Activated CD4-positive, alpha-beta T cell treated with anti-CD3 and anti-CD28 coated beads, Interleukin-2, amount 10 ng/mL, durations not matched to agents 24 days and 14 days (primary cell): Measurements from ENCODE around the gene MNT. TPM values are rescaled to one million over a fixed set of nuclear protein-coding genes. Genes with fewer than 3 reads are reported as not detected.

Experiments used
- DNase-seq: peaks from one replicate; pipeline ENCODE4 v3.0.0; 2022
- H3K27ac Mint-ChIP-seq: one replicate; pipeline ENCODE4 v1.8.0; 2022; ENCODE audit warnings: mild to moderate bottlenecking, mixed read lengths
- H3K27me3 Mint-ChIP-seq: one replicate; pipeline ENCODE4 v1.8.0; 2022; ENCODE audit warnings: mixed read lengths
- H3K36me3 Mint-ChIP-seq: one replicate; pipeline ENCODE4 v1.8.0; 2022; ENCODE audit warnings: low read depth, mild to moderate bottlenecking, mixed read lengths
- H3K4me1 Mint-ChIP-seq: one replicate; pipeline ENCODE4 v1.8.0; 2021; ENCODE audit warnings: mixed read lengths
- H3K4me3 Mint-ChIP-seq: one replicate; pipeline ENCODE4 v1.8.0; 2022; ENCODE audit warnings: mild to moderate bottlenecking, moderate library complexity, mixed read lengths
- H3K9me3 Mint-ChIP-seq: one replicate; pipeline ENCODE4 v1.8.0; 2021; ENCODE audit warnings: mixed read lengths
- intact Hi-C: fragments of 100-400 bp; cut with micrococcal nuclease; formaldehyde crosslinking; loops from one replicate; pipeline ENCODE4 v1.15.1; 2023
- total RNA-seq: library from RNA; stranded (reverse); gene quantifications from 2 replicates; pipeline ENCODE4 v1.2.3, GENCODE V29; 2022

Gene MNT
- total RNA-seq, 1 donor from 2014 or later = 29.1 TPM

DNA sequence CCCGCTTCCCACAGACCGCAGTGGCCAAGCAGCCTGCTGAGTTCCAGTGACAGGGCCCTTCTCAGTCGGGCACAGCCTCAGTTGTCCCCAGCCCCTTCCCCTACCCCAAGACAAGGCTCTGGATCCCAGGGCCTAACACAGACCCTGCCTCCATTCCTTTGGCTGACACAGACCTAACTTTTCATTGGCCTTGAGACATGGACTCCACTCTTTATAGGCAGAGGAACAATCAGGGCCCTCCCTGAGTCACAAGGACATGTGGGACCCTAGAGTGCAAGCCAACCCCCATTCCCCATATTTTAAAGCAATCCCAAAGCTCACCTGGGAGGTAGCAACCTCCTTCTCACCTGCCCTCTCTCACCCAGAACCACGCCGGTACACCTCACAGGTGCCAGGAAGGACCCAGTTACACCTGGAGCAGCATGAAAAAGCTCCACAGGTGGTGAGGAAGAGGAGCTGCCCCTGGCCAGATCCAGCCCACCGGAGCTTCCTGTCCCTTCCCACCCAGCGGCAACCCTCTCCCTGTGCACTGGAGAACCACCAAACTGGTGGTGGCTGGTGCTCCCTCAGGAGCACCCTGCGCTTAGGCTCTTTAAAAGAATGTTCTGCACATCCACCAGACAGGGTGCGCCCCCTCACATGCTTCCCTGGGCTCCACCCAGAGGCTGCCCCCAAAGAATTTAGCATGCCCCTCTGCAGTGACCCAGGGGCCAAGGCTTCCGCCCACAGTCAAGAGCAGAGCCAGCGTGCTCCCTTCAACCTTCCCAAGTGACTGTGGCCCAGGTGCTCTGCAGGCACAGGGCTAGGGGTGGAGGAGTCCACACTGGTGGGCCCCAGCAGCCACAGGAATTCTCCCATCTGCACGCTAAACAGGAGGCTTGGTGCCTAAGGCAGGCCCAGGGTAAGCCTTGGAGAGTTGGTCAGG lies 3.4 kb downstream of the MNT start:
- H3K9me3 Mint-ChIP-seq = no peaks in the 10 kb centered on the region
- intact Hi-C loops = loop anchor here (10.0 kb wide), 1 partner anchor 683 kb away; the partner anchor contains the start of gene TLCD2
- peaks cover 39% of the 10 kb centered on the region for H3K4me1 Mint-ChIP-seq
- no peaks in the 10 kb centered on the region for H3K27me3 Mint-ChIP-seq
- H3K36me3 Mint-ChIP-seq = peaks cover 8% of the 10 kb centered on the region
- peak overlapping the region; percentile 99 for H3K4me3 Mint-ChIP-seq
- H3K27ac Mint-ChIP-seq = peak overlapping the region; percentile 80
- no peak for DNase-seq

DNA sequence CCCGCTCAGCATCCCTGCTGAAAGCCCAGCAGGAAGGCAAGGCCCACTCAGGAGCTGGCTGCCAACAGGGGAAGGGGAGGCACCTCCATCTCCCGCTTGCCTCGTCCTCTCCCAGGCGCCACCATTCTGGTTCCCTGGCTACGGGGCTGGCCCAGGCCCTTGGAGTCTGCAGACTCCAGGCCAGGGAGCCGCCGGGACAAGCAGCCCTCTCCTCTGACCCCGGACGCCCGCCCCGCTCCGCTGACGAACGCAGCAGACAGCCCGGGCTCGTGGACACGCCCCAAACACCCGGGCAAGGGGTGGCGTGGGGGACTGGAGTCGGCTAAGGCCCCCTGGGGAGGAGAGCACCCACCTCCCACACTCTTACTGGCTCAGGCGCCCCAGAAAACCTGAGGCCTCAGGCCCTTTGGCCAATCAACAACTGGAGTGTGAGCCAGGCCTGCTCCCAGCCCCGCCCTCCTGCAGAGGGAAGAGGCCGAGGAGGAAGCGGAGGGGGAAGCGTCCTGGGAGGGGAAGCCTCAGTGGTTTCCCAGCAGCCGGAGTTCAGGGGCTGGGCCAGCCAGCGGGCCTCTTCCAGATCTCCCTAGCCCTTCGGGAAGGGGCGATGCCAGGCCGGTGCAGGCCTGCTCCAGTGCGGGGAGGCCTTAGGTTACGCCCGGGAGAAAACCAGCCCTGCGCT lies 4.2 kb downstream of the MNT start:
- intact Hi-C loops = loop anchor here (10.0 kb wide), 1 partner anchor 682 kb away; the partner anchor contains the start of gene TLCD2
- Mint-ChIP-seq H3K4me1 (peaks cover 41% of the 10 kb centered on the region), H3K4me3 (peak overlapping the region; percentile 99), H3K27me3 (no peaks in the 10 kb centered on the region), H3K9me3 (no peaks in the 10 kb centered on the region), H3K27ac (peak overlapping the region; percentile 80), H3K36me3 (peaks cover 12% of the 10 kb centered on the region)
- DNase-seq = peak; percentile 92

DNA sequence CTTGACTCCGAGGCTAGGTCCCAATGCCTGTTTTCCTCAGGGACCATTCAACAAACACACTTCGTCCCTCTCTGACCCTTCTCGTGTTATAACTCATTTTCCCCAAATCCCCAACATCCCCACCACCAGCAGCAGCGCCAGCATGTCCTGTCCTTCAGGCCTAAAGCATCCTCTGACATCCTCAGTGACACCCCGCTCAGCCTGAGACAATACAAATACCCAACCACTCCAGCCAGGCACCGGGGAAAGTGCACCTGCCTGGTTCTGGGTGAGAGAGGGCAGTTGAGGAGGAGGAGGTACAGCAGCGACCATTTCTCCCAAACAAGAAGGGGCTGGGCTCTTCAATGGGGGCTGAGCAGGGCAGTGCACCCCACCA lies 4.7 kb downstream of the MNT start:
- H3K4me1 Mint-ChIP-seq = peaks cover 42% of the 10 kb centered on the region
- peaks cover 16% of the 10 kb centered on the region for H3K36me3 Mint-ChIP-seq
- no peaks in the 10 kb centered on the region for H3K27me3 Mint-ChIP-seq
- H3K4me3 Mint-ChIP-seq = peak overlapping the region; percentile 99
- no peak for DNase-seq
- H3K27ac Mint-ChIP-seq = peak overlapping the region; percentile 90
- intact Hi-C loops = loop anchor here (10.0 kb wide), 1 partner anchor 681 kb away; the partner anchor contains the start of gene TLCD2
- H3K9me3 Mint-ChIP-seq = no peaks in the 10 kb centered on the region

DNA sequence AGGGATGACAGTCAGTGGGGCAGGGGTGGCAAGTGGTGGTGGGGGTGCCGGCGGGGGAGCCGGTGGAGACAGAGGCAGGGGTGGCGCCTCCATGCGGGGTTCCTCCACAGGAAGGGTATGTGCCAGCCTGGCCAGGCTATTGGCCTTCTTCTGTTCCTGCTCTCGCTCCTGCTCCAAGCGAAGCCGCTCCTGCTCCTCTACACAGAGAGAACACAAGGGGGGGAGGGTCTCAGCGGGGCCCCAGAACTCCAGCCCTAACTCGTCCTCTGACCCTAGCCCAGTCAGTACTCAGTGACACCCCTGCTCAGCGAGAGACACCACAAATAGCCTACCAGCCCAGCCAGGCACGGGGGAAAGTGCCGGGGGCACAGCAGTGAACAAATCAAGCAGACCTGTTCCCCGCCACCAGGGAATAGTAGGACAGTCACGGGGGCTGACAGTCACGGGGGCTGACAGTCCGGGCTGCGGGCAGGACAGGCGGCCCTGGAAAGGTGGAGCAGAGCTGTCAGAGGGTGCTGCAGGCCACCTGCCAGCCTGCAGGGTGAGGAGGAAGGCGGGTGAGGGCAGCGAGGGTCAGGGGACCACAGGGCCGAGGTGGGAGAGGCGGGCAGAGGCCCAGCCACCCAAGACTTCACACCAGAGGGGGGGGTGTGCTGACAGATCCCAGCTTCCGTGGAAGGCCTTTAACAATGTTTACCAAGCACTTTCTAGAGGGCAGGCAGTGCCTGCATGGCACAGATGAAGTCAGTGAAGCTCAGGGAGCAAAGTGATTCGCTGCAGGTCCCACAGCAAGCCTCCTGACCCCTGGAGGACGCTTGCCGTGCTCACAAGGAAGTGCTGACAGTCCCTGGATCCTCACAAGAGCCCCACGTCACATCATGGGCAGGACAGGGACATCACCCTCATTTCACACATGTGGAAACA lies 5.3 kb downstream of the MNT start:
- H3K9me3 Mint-ChIP-seq = no peaks in the 10 kb centered on the region
- no peaks in the 10 kb centered on the region for H3K27me3 Mint-ChIP-seq
- intact Hi-C loops = loop anchor here (10.0 kb wide), 1 partner anchor 681 kb away; the partner anchor contains the start of gene TLCD2
- H3K4me1 Mint-ChIP-seq = peaks cover 46% of the 10 kb centered on the region
- peak overlapping the region; percentile 90 for H3K27ac Mint-ChIP-seq
- H3K4me3 Mint-ChIP-seq = peak overlapping the region; percentile 99
- no peak for DNase-seq
- H3K36me3 Mint-ChIP-seq = peaks cover 18% of the 10 kb centered on the region

GRCh38 chr17:2394775-2395201 lies 6.1 kb downstream of the MNT start:
- Mint-ChIP-seq H3K36me3 (peaks cover 16% of the 10 kb centered on the region), H3K4me3 (peak overlapping the region; percentile 87), H3K27ac (peak overlapping the region; percentile 37), H3K4me1 (peaks cover 46% of the 10 kb centered on the region), H3K9me3 (no peaks in the 10 kb centered on the region), H3K27me3 (no peaks in the 10 kb centered on the region)
- DNase-seq = no peak
- intact Hi-C loops = loop anchor here (10.0 kb wide), 1 partner anchor 680 kb away; the partner anchor contains the start of gene TLCD2

DNA sequence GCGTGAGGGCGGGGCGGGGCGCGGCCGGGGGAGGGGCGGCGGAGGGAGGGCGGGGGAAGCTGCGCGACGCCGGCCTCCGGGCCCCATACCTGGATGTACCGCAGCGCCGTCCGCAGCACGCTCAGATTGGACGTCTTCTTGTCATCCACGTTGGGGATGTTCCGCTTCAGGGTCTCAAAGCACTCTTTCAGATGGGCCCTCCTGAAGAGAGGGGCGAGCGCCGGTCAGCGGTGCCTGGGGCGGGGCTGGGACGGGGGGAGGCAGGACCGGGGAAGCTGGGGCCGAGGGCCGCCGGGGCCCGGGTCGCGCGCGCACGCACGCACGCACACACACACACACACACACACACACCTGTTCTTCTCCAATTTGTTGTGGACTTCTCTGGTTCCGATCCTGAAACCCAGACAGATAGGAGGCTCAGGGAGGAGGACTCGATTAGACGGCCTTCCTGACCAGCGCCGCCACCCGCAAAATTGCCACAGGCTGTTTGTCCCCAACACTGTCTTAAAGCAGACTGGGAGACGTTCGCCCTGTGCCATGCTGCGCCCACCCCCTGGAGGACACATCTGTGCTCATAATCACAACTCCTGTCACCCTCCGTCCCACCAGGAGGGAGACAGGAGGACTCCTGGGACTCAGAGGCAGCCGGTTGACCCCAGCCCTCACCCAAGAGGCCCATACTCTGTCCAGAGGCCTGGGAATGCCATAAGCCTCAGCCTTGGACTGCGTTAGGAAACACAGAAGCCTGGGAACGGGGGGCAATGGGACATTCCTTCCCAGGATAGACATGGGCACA lies 6.7 kb downstream of the MNT start:
- Mint-ChIP-seq H3K27ac (peak overlapping the region; percentile 92), H3K4me1 (peaks cover 47% of the 10 kb centered on the region), H3K36me3 (peaks cover 18% of the 10 kb centered on the region), H3K9me3 (no peaks in the 10 kb centered on the region), H3K4me3 (peak overlapping the region; percentile 87), H3K27me3 (no peaks in the 10 kb centered on the region)
- no peak for DNase-seq
- intact Hi-C loops = loop anchor here (2.0 to 10.0 kb wide), 3 partner anchors 57 to 679 kb away; partner anchors contain the start of genes HIC1, SGSM2, TLCD2 and TSR1

GRCh38 chr17:2393174-2393953 lies 7.5 kb downstream of the MNT start:
- peak; percentile 97 for DNase-seq
- Mint-ChIP-seq H3K4me3 (peak overlapping the region; percentile 87), H3K9me3 (no peaks in the 10 kb centered on the region), H3K27me3 (no peaks in the 10 kb centered on the region), H3K27ac (peak overlapping the region; percentile 97), H3K4me1 (peaks cover 49% of the 10 kb centered on the region), H3K36me3 (peaks cover 19% of the 10 kb centered on the region)
- intact Hi-C loops = loop anchor here (2.0 to 10.0 kb wide), 3 partner anchors 57 to 679 kb away; partner anchors contain the start of genes HIC1, SGSM2, TLCD2 and TSR1

DNA sequence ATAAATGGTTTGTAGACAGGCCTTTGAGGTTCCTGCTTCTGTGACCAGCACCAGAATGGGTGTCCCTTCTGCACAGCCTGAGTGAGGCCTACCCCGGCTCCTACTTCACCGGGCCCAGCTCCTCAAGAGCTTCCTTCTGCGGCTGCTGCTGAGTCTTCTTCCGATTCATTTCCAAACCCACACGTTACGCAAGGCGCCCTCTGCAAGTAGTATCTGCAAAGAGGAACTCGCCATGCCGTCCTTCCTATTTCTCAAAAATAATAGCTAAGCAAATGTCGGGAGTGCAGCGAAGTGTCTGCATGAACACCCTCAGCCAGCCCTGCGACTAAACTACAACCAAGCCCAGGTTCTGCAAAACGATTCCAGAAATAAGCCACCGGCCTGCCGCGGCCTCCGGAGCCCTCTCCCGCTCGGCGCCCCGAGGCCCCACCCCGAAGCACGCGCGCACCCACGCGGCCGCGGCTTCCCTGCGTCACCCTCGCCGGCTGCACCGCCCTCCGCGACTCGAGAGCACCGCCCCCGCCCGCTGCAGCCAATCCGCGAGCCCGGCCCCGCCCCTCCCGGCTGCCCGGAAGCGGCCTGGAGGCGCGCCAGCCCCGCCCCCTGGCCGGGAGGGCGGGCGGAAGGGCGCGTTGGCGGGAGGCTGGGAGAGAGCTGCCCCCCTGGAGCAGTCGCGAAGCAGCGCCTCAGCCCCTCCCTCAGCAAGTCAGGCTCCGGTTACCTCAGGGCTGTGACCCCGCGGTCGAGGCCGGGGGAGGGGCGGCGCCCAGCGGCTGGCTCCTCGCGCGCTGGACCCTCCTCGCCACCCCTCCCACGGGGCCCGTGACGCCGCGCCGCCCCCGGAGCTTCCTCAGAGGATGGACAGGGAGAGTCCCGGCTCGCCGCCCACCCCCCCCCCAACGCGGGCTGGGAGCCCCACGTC lies 8.3 kb downstream of the MNT start:
- intact Hi-C loops = loop anchor here (1.0 to 10.0 kb wide), 4 partner anchors 10 to 678 kb away; partner anchors contain the start of genes HIC1, SGSM2, TLCD2 and TSR1
- H3K4me3 Mint-ChIP-seq = peak overlapping the region; percentile 91
- H3K27ac Mint-ChIP-seq = peak overlapping the region; percentile 93
- no peaks in the 10 kb centered on the region for H3K9me3 Mint-ChIP-seq
- H3K4me1 Mint-ChIP-seq = peaks cover 44% of the 10 kb centered on the region
- peak; percentile 100 for DNase-seq
- H3K27me3 Mint-ChIP-seq = no peaks in the 10 kb centered on the region
- H3K36me3 Mint-ChIP-seq = peaks cover 21% of the 10 kb centered on the region

GRCh38 chr17:2391597-2392251 lies 9.1 kb downstream of the MNT start:
- no peaks in the 10 kb centered on the region for H3K27me3 Mint-ChIP-seq
- peak overlapping the region; percentile 93 for H3K27ac Mint-ChIP-seq
- intact Hi-C loops = loop anchor here (1.0 to 10.0 kb wide), 4 partner anchors 9 to 677 kb away; partner anchors contain the start of genes HIC1, SGSM2, TLCD2 and TSR1
- no peaks in the 10 kb centered on the region for H3K9me3 Mint-ChIP-seq
- H3K4me3 Mint-ChIP-seq = peak overlapping the region; percentile 91
- DNase-seq = no peak
- H3K36me3 Mint-ChIP-seq = peaks cover 25% of the 10 kb centered on the region
- H3K4me1 Mint-ChIP-seq = peaks cover 39% of the 10 kb centered on the region

DNA sequence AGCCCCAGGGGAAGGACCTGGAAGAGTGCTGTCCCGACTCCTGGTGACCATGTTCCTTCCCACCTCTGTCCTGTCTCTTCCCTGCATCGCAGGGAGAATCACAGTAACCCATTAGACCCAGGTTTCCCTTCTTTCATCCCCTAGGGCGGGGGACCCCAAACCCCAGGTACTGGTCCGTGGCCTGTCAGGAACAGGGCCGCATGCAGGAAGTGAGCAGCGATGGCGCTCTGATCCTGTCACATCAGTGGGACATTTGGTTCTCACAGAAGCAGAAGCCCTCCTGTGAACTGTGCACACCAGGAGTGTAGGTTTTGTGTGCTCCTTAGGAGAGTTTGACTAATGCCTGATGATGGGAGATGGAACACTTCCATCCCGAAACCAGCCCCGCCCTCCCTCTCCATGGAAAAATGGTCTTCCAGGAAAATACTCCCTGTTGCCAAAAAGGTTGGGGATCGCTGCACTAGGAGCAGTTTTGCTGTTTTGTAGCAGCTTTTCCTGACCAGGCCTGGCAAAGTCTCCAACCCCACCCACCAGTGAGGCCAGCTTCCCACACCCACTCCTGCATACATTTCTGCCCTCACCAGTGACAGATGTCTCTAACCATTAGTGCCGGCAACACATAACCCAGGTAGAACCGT lies 10.5 kb downstream of the MNT start:
- Mint-ChIP-seq H3K4me1 (peaks cover 33% of the 10 kb centered on the region), H3K27me3 (no peaks in the 10 kb centered on the region), H3K27ac (peak overlapping the region; percentile 48), H3K9me3 (no peaks in the 10 kb centered on the region), H3K36me3 (peaks cover 28% of the 10 kb centered on the region), H3K4me3 (peak overlapping the region; percentile 49)
- intact Hi-C loops = loop anchor here (10.0 kb wide), 1 partner anchor 676 kb away; the partner anchor contains the start of gene TLCD2
- no peak for DNase-seq
